GM23338 (cell line): ENCODE results near the gene MAP7D1. TPM values are rescaled to one million over a fixed set of nuclear protein-coding genes. Genes with fewer than 3 reads are reported as not detected.

Experiments
- ATAC-seq: fragments of 200-7000 bp; cut with Tn5 transposase; 3 replicates; pipeline ENCODE4 v1.9.1; 2020
- DNase-seq: peaks from one replicate; pipeline ENCODE4 v3.0.0-alpha.2; 2015; ENCODE audit warnings: low spot score
- H2AFZ ChIP-seq: fragments of 200-600 bp; sonication (generic); 2 replicates; pipeline ENCODE4 v1.8.0; 2016; ENCODE audit warnings: antibody characterized with exemption, mild to moderate bottlenecking, moderate library complexity
- H3F3A ChIP-seq: fragments of 200-600 bp; sonication (generic); replicated peaks from 2 replicates; pipeline ENCODE4 v1.8.0; 2017; ENCODE audit warnings: antibody characterized with exemption, mixed run types, low read depth
- H3K27ac ChIP-seq: fragments of 200-600 bp; sonication (generic); 2 replicates; pipeline ENCODE4 v1.6.1; 2016; ENCODE audit warnings: low read depth
- H3K27me3 ChIP-seq: fragments of 200-600 bp; sonication (generic); 2 replicates; pipeline ENCODE4 v1.8.0; 2016; ENCODE audit warnings: mild to moderate bottlenecking, mixed run types, moderate library complexity; ENCODE audit not compliant: insufficient read depth
- H3K36me3 ChIP-seq: fragments of 200-600 bp; sonication (generic); 2 replicates; pipeline ENCODE4 v1.8.0; 2016; ENCODE audit warnings: mild to moderate bottlenecking; ENCODE audit not compliant: insufficient read depth
- H3K4me1 ChIP-seq: fragments of 200-600 bp; sonication (generic); 2 replicates; pipeline ENCODE4 v1.8.0; 2016; ENCODE audit warnings: mild to moderate bottlenecking, moderate library complexity; ENCODE audit not compliant: insufficient read depth
- H3K4me2 ChIP-seq: fragments of 200-600 bp; sonication (generic); 2 replicates; pipeline ENCODE4 v1.7.1; 2017; ENCODE audit warnings: mixed run types
- H3K4me3 ChIP-seq: fragments of 200-600 bp; sonication (generic); 2 replicates; pipeline ENCODE4 v1.6.1; 2016; ENCODE audit warnings: mixed run types
- H3K79me2 ChIP-seq: fragments of 200-600 bp; sonication (generic); replicated peaks from 2 replicates; pipeline ENCODE4 v1.8.0; 2017; ENCODE audit warnings: mild to moderate bottlenecking; ENCODE audit not compliant: insufficient read depth
- H3K9me2 ChIP-seq: fragments of 200-600 bp; sonication (generic); 2 replicates; pipeline ENCODE4 v1.8.0; 2017; ENCODE audit not compliant: insufficient read depth
- H4K20me1 ChIP-seq: fragments of 200-600 bp; sonication (generic); replicated peaks from 2 replicates; pipeline ENCODE4 v1.8.0; 2017; ENCODE audit warnings: mild to moderate bottlenecking; ENCODE audit not compliant: insufficient read depth
- H3K27ac Mint-ChIP-seq: 2 replicates; pipeline ENCODE4 v1.8.0; 2020; ENCODE audit warnings: inconsistent platforms, mild to moderate bottlenecking, moderate library complexity, mixed read lengths
- H3K27me3 Mint-ChIP-seq: 3 replicates; pipeline ENCODE4 v1.8.0; 2022; ENCODE audit warnings: low read depth, mild to moderate bottlenecking, moderate library complexity, mixed read lengths, inconsistent platforms; ENCODE audit not compliant: insufficient read depth, poor library complexity
- H3K36me3 Mint-ChIP-seq: 3 replicates; pipeline ENCODE4 v1.8.0; 2021; ENCODE audit warnings: low read depth, mild to moderate bottlenecking, inconsistent platforms, moderate library complexity, mixed read lengths
- H3K4me1 Mint-ChIP-seq: 3 replicates; pipeline ENCODE4 v1.8.0; 2020; ENCODE audit warnings: mild to moderate bottlenecking, inconsistent platforms, mixed read lengths
- H3K4me3 Mint-ChIP-seq: 3 replicates; pipeline ENCODE4 v1.8.0; 2021; ENCODE audit warnings: moderate library complexity, mild to moderate bottlenecking, inconsistent platforms, mixed read lengths
- H3K9me3 Mint-ChIP-seq: 3 replicates; pipeline ENCODE4 v1.8.0; 2020; ENCODE audit warnings: moderate library complexity, mild to moderate bottlenecking, inconsistent platforms, mixed read lengths
- CREB1 ChIP-seq: fragments of 250-450 bp; sonication (Bioruptor Pico); IDR thresholded peaks from 2 replicates; pipeline ENCODE4 v1.5.0; 2020; ENCODE audit warnings: low read depth, mild to moderate bottlenecking, moderate library complexity
- EZH2 ChIP-seq: fragments of 200-600 bp; sonication (generic); IDR thresholded peaks from one replicate; pipeline ENCODE4 v1.8.0; 2017; ENCODE audit warnings: antibody characterized with exemption, mild to moderate bottlenecking, low read depth; ENCODE audit not compliant: unreplicated experiment
- EZH2phosphoT487 ChIP-seq: fragments of 200-600 bp; sonication (generic); IDR thresholded peaks from one replicate; pipeline ENCODE4 v1.8.1; 2018; ENCODE audit warnings: antibody characterized with exemption; ENCODE audit not compliant: unreplicated experiment
- JUNB ChIP-seq: IDR thresholded peaks from one replicate; pipeline ENCODE4 v1.6.1; 2016; ENCODE audit warnings: antibody characterized with exemption; ENCODE audit not compliant: unreplicated experiment
- NANOG ChIP-seq: IDR thresholded peaks from 2 replicates; pipeline ENCODE4 v1.6.1; 2016; ENCODE audit warnings: antibody characterized with exemption, borderline replicate concordance
- polyA plus RNA-seq: library from polyadenylated mRNA; unstranded; fragments of >200 nt; fragmentation: Nextera tagmentation; extraction: Ambion mirVana; gene quantifications from 2 replicates; pipeline ENCODE4 v1.2.1, GENCODE V29; 2016
- total RNA-seq: library from RNA; depleted of rRNA; stranded (reverse); fragments of >200 nt; shearing (Covaris generic); gene quantifications from 2 replicates; pipeline ENCODE4 v1.2.3, GENCODE V29; 2014
- TF ChIP-seq, protein P1 (sequence below): IDR thresholded peaks from one replicate; pipeline ENCODE4 v1.6.1; 2018; ENCODE audit warnings: antibody characterized with exemption; ENCODE audit not compliant: unreplicated experiment
- TF ChIP-seq, protein P2 (sequence below): fragments of 250-450 bp; sonication (Bioruptor Pico); IDR thresholded peaks from 2 replicates; pipeline ENCODE4 v1.5.0; 2020; ENCODE audit warnings: mild to moderate bottlenecking, moderate library complexity
- TF ChIP-seq, protein P3 (sequence below): IDR thresholded peaks from 2 replicates; pipeline ENCODE4 v1.6.1; 2016; ENCODE audit warnings: antibody characterized with exemption

Gene MAP7D1
- total and polyA plus RNA-seq, 2 experiments from 2014 or later = 13.8 to 59.8 TPM

DNA sequence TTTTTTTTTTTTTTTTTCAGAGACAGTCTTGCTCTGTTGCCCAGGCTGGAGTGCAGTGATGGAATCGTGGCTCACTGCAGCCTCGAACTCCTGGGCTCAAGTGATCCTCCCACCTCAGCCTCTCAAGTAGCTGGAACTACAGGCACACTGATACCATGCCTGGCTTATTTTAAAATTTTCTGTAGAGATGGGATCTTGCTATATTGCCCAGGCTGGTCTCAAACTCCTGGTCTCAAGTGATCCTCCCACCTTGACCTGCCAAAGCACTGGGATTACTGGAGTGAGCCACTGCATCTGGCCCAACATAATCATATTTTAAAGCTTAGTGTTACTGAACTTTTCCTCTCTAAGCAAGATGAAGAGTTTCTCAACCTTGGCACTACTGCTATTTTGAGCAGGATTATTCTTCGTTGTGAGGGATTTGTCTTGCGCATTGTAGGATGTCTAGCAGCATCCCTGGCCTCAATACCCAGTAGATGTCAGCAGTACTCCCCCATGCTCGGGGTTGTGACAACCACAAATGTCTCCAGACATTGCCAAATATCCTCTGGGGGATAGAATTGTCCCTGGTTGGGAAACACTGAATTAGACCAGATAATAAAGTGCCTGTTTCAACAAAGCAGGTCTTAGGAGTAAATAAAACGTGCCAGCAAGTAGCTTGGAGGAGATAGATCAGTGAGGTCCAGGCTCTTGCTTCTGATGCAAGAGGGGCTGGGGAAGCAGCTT, 53.2 kb downstream of the MAP7D1 start:
- Mint-ChIP-seq H3K36me3 (no peaks in the 10 kb centered on the region), H3K4me1 (peaks cover 7% of the 10 kb centered on the region), H3K27me3 (peaks cover 3% of the 10 kb centered on the region), H3K9me3 (no peaks in the 10 kb centered on the region), H3K4me3 (no peak overlapping the region), H3K27ac (no peak overlapping the region)
- Histone ChIP-seq H3K79me2 (no peaks in the 10 kb centered on the region), H2AFZ (no peak overlapping the region), H3K27me3 (no peaks in the 10 kb centered on the region), H3K9me2 (no peaks in the 10 kb centered on the region), H3K36me3 (no peaks in the 10 kb centered on the region), H3K4me1 (no peaks in the 10 kb centered on the region), H3F3A (no peaks in the 10 kb centered on the region), H3K27ac (0 out of 2 replicates have a peak overlapping the region, but pooled peaks have one; percentile 50), H3K4me3 (no peak overlapping the region), H3K4me2 (no peak overlapping the region), H4K20me1 (no peaks in the 10 kb centered on the region)
- TF ChIP-seq, protein P1, sequence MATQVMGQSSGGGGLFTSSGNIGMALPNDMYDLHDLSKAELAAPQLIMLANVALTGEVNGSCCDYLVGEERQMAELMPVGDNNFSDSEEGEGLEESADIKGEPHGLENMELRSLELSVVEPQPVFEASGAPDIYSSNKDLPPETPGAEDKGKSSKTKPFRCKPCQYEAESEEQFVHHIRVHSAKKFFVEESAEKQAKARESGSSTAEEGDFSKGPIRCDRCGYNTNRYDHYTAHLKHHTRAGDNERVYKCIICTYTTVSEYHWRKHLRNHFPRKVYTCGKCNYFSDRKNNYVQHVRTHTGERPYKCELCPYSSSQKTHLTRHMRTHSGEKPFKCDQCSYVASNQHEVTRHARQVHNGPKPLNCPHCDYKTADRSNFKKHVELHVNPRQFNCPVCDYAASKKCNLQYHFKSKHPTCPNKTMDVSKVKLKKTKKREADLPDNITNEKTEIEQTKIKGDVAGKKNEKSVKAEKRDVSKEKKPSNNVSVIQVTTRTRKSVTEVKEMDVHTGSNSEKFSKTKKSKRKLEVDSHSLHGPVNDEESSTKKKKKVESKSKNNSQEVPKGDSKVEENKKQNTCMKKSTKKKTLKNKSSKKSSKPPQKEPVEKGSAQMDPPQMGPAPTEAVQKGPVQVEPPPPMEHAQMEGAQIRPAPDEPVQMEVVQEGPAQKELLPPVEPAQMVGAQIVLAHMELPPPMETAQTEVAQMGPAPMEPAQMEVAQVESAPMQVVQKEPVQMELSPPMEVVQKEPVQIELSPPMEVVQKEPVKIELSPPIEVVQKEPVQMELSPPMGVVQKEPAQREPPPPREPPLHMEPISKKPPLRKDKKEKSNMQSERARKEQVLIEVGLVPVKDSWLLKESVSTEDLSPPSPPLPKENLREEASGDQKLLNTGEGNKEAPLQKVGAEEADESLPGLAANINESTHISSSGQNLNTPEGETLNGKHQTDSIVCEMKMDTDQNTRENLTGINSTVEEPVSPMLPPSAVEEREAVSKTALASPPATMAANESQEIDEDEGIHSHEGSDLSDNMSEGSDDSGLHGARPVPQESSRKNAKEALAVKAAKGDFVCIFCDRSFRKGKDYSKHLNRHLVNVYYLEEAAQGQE = no peak
- TF ChIP-seq CREB1 (CRISPR knock-in tag) (no peak), NANOG (no peak), EZH2phosphoT487 (no peak), EZH2 (no peak), JUNB (no peak)
- TF ChIP-seq, protein P2, sequence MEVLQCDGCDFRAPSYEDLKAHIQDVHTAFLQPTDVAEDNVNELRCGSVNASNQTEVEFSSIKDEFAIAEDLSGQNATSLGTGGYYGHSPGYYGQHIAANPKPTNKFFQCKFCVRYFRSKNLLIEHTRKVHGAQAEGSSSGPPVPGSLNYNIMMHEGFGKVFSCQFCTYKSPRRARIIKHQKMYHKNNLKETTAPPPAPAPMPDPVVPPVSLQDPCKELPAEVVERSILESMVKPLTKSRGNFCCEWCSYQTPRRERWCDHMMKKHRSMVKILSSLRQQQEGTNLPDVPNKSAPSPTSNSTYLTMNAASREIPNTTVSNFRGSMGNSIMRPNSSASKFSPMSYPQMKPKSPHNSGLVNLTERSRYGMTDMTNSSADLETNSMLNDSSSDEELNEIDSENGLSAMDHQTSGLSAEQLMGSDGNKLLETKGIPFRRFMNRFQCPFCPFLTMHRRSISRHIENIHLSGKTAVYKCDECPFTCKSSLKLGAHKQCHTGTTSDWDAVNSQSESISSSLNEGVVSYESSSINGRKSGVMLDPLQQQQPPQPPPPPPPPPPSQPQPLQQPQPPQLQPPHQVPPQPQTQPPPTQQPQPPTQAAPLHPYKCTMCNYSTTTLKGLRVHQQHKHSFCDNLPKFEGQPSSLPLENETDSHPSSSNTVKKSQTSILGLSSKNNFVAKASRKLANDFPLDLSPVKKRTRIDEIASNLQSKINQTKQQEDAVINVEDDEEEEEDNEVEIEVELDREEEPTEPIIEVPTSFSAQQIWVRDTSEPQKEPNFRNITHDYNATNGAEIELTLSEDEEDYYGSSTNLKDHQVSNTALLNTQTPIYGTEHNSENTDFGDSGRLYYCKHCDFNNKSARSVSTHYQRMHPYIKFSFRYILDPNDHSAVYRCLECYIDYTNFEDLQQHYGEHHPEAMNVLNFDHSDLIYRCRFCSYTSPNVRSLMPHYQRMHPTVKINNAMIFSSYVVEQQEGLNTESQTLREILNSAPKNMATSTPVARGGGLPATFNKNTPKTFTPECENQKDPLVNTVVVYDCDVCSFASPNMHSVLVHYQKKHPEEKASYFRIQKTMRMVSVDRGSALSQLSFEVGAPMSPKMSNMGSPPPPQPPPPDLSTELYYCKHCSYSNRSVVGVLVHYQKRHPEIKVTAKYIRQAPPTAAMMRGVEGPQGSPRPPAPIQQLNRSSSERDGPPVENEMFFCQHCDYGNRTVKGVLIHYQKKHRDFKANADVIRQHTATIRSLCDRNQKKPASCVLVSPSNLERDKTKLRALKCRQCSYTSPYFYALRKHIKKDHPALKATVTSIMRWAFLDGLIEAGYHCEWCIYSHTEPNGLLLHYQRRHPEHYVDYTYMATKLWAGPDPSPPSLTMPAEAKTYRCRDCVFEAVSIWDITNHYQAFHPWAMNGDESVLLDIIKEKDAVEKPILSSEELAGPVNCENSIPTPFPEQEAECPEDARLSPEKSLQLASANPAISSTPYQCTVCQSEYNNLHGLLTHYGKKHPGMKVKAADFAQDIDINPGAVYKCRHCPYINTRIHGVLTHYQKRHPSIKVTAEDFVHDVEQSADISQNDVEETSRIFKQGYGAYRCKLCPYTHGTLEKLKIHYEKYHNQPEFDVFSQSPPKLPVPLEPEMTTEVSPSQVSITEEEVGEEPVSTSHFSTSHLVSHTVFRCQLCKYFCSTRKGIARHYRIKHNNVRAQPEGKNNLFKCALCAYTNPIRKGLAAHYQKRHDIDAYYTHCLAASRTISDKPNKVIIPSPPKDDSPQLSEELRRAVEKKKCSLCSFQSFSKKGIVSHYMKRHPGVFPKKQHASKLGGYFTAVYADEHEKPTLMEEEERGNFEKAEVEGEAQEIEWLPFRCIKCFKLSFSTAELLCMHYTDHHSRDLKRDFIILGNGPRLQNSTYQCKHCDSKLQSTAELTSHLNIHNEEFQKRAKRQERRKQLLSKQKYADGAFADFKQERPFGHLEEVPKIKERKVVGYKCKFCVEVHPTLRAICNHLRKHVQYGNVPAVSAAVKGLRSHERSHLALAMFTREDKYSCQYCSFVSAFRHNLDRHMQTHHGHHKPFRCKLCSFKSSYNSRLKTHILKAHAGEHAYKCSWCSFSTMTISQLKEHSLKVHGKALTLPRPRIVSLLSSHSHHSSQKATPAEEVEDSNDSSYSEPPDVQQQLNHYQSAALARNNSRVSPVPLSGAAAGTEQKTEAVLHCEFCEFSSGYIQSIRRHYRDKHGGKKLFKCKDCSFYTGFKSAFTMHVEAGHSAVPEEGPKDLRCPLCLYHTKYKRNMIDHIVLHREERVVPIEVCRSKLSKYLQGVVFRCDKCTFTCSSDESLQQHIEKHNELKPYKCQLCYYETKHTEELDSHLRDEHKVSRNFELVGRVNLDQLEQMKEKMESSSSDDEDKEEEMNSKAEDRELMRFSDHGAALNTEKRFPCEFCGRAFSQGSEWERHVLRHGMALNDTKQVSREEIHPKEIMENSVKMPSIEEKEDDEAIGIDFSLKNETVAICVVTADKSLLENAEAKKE (CRISPR knock-in tag) = no peak
- TF ChIP-seq, protein P3, sequence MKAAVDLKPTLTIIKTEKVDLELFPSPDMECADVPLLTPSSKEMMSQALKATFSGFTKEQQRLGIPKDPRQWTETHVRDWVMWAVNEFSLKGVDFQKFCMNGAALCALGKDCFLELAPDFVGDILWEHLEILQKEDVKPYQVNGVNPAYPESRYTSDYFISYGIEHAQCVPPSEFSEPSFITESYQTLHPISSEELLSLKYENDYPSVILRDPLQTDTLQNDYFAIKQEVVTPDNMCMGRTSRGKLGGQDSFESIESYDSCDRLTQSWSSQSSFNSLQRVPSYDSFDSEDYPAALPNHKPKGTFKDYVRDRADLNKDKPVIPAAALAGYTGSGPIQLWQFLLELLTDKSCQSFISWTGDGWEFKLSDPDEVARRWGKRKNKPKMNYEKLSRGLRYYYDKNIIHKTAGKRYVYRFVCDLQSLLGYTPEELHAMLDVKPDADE = no peak
- DNase-seq (no peak), ATAC-seq (no peak)
